ENCODE results near the gene WNT5B. TPM values are rescaled to one million over a fixed set of nuclear protein-coding genes. Genes with fewer than 3 reads are reported as not detected.

Gene WNT5B
- total RNA-seq, 2 donors from 2014 or later: 0.71 to 6.1 TPM

GRCh38 chr12:1663440-1664132 lies 34.6 kb downstream of the WNT5B start:
- H3K4me3 Mint-ChIP-seq: peak overlapping the region; percentile 70
- Histone ChIP-seq H3K9ac (ENCODE audit: extremely low read depth, low read length, poor library complexity, severe bottlenecking) (no peak overlapping the region), H3K4me1 (ENCODE audit: control insufficient read depth, insufficient read depth, low read length) (no peaks in the 10 kb centered on the region), H3K27ac (ENCODE audit: low read depth, low read length) (no peak overlapping the region), H3K27me3 (ENCODE audit: control insufficient read depth, insufficient read depth, low read length, poor library complexity, severe bottlenecking) (peaks cover 7% of the 10 kb centered on the region), H3K36me3 (ENCODE audit: control insufficient read depth, insufficient read depth, low read length) (no peaks in the 10 kb centered on the region), H3K9me3 (ENCODE audit: control insufficient read depth, low read length) (no peaks in the 10 kb centered on the region), H3K4me3 (ENCODE audit: low read length) (no peak overlapping the region)
- H3K4me1 Mint-ChIP-seq: peaks cover 2% of the 10 kb centered on the region
- no peaks in the 10 kb centered on the region for H3K36me3 Mint-ChIP-seq (ENCODE audit: low read depth)
- H3K27me3 Mint-ChIP-seq (ENCODE audit: insufficient read depth): peaks cover 50% of the 10 kb centered on the region
- H3K27ac Mint-ChIP-seq: no peak overlapping the region
- peaks cover 3% of the 10 kb centered on the region for H3K9me3 Mint-ChIP-seq
- no peak for DNase-seq
- peak; percentile 2 for TF ChIP-seq CTCF (conservative IDR thresholded peaks at IDR 0.05)
- 80 to 82% methylated on average over 9 to 11 of the region's 11 CpGs for WGBS, 2 experiments (ENCODE audit: insufficient coverage in 1 of 2, insufficient read length in 1 of 2)

- no peak overlapping the region for H3K4me3 ChIP-seq (ENCODE audit: low read length)
- no peak overlapping the region for H3K9ac ChIP-seq (ENCODE audit: extremely low read depth, low read length, poor library complexity, severe bottlenecking)
- no peak overlapping the region for H3K4me3 Mint-ChIP-seq
- peaks cover 2% of the 10 kb centered on the region for H3K4me1 Mint-ChIP-seq
- no peak for DNase-seq
- no peak overlapping the region for H3K27ac ChIP-seq (ENCODE audit: low read depth, low read length)
- H3K36me3 ChIP-seq (ENCODE audit: control insufficient read depth, insufficient read depth, low read length): no peaks in the 10 kb centered on the region
- peaks cover 7% of the 10 kb centered on the region for H3K27me3 ChIP-seq (ENCODE audit: control insufficient read depth, insufficient read depth, low read length, poor library complexity, severe bottlenecking)
- H3K27ac Mint-ChIP-seq: no peak overlapping the region
- H3K36me3 Mint-ChIP-seq (ENCODE audit: low read depth): no peaks in the 10 kb centered on the region
- peaks cover 3% of the 10 kb centered on the region for H3K9me3 Mint-ChIP-seq
- TF ChIP-seq CTCF (conservative IDR thresholded peaks at IDR 0.05): no peak
- peaks cover 32% of the 10 kb centered on the region for H3K27me3 Mint-ChIP-seq (ENCODE audit: insufficient read depth)
- H3K4me1 ChIP-seq (ENCODE audit: control insufficient read depth, insufficient read depth, low read length): no peaks in the 10 kb centered on the region
- 91 to 96% methylated on average over 1 to 2 of the region's 2 CpGs for WGBS, 2 experiments (ENCODE audit: insufficient coverage in 1 of 2, insufficient read length in 1 of 2)
- H3K9me3 ChIP-seq (ENCODE audit: control insufficient read depth, low read length): no peaks in the 10 kb centered on the region
Measured at GRCh38 chr12:1665366-1665765, 36.3 kb downstream of the WNT5B start.

- Histone ChIP-seq H3K9ac (ENCODE audit: extremely low read depth, low read length, poor library complexity, severe bottlenecking) (no peak overlapping the region), H3K36me3 (ENCODE audit: control insufficient read depth, insufficient read depth, low read length) (no peaks in the 10 kb centered on the region), H3K4me1 (ENCODE audit: control insufficient read depth, insufficient read depth, low read length) (no peaks in the 10 kb centered on the region), H3K27me3 (ENCODE audit: control insufficient read depth, insufficient read depth, low read length, poor library complexity, severe bottlenecking) (peaks cover 7% of the 10 kb centered on the region), H3K27ac (ENCODE audit: low read depth, low read length) (no peak overlapping the region), H3K9me3 (ENCODE audit: control insufficient read depth, low read length) (no peaks in the 10 kb centered on the region), H3K4me3 (ENCODE audit: low read length) (no peak overlapping the region)
- no peak for DNase-seq
- no peak overlapping the region for H3K27ac Mint-ChIP-seq
- WGBS, 2 experiments (ENCODE audit: insufficient coverage in 1 of 2, insufficient read length in 1 of 2): 94% methylated on average over 3 of the region's 5 CpGs; no CpG with 5 or more reads in 1 of the 2 experiments
- peak; percentile 34 for TF ChIP-seq CTCF (conservative IDR thresholded peaks at IDR 0.05)
- H3K4me1 Mint-ChIP-seq: peaks cover 2% of the 10 kb centered on the region
- no peak overlapping the region for H3K4me3 Mint-ChIP-seq
- peaks cover 3% of the 10 kb centered on the region for H3K9me3 Mint-ChIP-seq
- peaks cover 27% of the 10 kb centered on the region for H3K27me3 Mint-ChIP-seq (ENCODE audit: insufficient read depth)
- no peaks in the 10 kb centered on the region for H3K36me3 Mint-ChIP-seq (ENCODE audit: low read depth)
Measured at GRCh38 chr12:1666215-1666614, 37.2 kb downstream of the WNT5B start.
